Measurements from ENCODE around the gene TTC27.

Gene TTC27

DNA sequence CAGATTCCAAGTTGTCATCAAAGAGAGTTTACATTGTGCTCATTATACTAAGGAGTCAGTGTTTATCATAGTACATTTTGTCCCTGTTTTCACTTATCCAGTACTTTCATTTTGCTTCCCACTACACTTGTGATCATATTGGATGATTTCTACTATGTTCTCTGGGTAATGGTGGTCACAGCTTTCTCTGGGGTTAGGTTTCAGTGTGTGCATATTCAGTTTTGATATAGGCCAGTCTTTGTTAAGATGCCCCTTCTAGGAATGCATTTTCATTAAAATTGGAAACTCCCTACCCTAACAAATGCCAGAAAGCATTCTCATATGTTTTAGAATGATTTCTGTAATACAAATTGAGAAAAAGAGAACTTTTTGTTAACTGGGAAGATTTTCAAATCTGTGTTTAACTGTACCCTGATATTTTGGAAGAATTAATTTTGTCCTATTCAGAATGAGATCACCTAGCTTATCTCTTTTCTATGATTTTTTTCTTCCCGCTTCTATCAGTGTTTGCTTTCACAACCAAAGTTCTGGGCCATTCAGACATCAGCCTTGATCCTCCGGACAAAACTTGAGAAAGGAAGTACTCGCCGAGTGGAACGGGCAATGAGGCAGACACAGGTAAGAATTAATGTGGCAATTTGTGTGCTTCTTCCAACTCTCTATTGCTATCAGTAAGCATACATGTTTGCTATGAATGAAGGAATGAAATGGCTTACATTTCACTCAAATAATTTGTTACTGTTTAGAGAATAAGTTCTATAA lies 74.6 kb downstream of the TTC27 start:
- Histone ChIP-seq H3K4me1 (ENCODE audit: control insufficient read depth, insufficient read depth, low read length) (peaks cover 7% of the 10 kb centered on the region), H3K9me3 (ENCODE audit: control insufficient read depth, insufficient read depth, low read length) (no peaks in the 10 kb centered on the region), H3K36me3 (ENCODE audit: control insufficient read depth, insufficient read depth, low read length) (peaks cover 13% of the 10 kb centered on the region), H3K27ac (ENCODE audit: low read depth, low read length) (no peak overlapping the region), H3K27me3 (ENCODE audit: control insufficient read depth, insufficient read depth, low read length) (no peaks in the 10 kb centered on the region), H3K4me3 (ENCODE audit: low read depth, low read length) (no peak overlapping the region), H3K9ac (ENCODE audit: low read depth, low read length) (no peak overlapping the region)

DNA sequence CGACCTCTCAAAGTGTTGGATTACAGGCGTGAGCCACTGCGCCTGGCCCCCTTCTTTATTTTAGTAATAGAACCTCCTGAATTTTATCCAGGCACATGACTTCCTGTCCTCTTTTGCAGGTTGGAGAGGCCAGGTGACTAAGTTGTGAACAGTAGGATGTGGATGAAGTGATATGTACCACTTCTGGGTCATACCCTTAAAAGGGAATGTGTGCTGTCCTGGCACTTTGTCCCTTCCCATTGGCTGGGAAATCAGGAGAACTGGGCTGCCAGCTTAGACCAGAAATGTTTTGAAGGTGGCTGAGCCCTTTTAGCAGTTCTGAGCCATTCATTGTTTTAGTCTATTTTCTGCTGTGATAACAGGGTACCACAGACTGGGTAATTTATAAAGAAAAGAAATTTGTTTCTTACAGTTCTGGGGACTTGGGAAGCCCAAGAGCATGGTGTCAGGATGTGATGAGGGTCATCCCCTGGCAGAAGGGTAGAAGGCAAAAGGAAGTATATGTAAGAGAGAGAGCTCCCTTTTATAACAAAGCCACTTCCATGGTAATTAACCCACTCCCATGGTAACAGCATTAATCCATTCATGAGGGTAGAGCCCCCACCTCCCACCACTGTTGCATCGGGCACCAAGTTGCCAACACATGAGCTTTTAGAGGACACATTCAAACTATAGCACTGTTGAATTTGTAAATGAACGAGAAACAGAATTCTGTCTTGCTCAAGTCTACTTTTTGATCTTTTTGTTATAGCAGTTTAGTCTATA lies 79.1 kb downstream of the TTC27 start:
- H3K9me3 ChIP-seq (ENCODE audit: control insufficient read depth, insufficient read depth, low read length), result no peaks in the 10 kb centered on the region
- H3K27me3 ChIP-seq (ENCODE audit: control insufficient read depth, insufficient read depth, low read length), result no peaks in the 10 kb centered on the region
- peaks cover 13% of the 10 kb centered on the region for H3K36me3 ChIP-seq (ENCODE audit: control insufficient read depth, insufficient read depth, low read length)
- peaks cover 4% of the 10 kb centered on the region; the same call in 1 of the 2 replicates for H3K4me1 ChIP-seq (ENCODE audit: control insufficient read depth, insufficient read depth, low read length)
- no peak overlapping the region for H3K9ac ChIP-seq (ENCODE audit: low read depth, low read length)
- H3K4me3 ChIP-seq (ENCODE audit: low read depth, low read length), result no peak overlapping the region
- no peak overlapping the region for H3K27ac ChIP-seq (ENCODE audit: low read depth, low read length)

DNA sequence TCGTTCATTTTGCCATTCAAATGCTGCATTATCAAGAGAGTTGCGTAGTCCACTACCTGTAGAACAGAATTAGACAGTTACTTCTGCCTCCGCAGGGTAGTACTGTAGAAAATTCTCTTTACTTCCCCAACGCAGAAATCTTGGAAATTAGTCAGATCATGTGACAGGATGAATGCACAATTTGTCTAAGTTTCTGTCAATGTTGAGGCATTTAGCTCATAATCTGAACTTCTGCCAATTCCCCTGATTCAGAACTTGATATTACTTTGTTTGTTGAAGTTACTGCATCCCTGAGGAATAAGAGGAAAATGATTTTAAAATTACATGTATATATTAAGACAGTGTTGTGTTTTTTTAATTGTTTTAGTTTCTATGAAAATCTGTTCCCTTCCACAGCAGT lies 83.4 kb downstream of the TTC27 start:
- Histone ChIP-seq H3K4me1 (ENCODE audit: control insufficient read depth, insufficient read depth, low read length) (peaks cover 4% of the 10 kb centered on the region; the same call in 1 of the 2 replicates), H3K36me3 (ENCODE audit: control insufficient read depth, insufficient read depth, low read length) (no peaks in the 10 kb centered on the region; the same call in 1 of the 2 replicates), H3K27me3 (ENCODE audit: control insufficient read depth, insufficient read depth, low read length) (no peaks in the 10 kb centered on the region), H3K4me3 (ENCODE audit: low read depth, low read length) (no peak overlapping the region), H3K9ac (ENCODE audit: low read depth, low read length) (no peak overlapping the region), H3K9me3 (ENCODE audit: control insufficient read depth, insufficient read depth, low read length) (no peaks in the 10 kb centered on the region; the same call in 1 of the 2 replicates), H3K27ac (ENCODE audit: low read depth, low read length) (no peak overlapping the region)

DNA sequence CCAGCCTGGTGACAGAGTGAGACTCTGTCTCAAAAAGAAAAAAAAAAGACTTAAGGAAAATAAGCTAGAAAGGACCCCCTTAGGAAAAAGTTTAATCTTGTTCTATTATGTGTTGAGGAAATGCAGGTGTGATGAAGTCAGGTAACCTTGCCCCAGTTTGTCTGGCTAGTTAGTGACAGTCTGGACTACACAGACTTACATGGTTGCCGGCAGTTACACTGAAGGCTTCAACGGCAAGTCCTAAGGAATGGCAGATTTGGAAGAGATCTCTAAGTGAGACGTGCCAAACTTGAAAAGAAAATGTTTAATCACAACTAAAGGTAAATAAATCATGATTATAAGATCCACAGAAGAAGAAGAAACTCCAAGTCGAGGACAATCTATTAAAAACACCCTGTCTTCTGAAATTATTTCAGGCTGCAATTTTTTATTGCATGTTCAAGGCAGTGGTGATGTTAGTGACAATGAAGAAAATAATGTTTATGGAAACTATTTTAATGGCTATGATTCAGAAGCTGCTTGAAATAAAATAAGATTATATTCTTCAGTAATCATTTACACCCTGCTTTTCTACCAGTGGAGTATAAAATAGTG lies 84.2 kb downstream of the TTC27 start:
- Histone ChIP-seq H3K4me1 (ENCODE audit: control insufficient read depth, insufficient read depth, low read length) (peaks cover 2% of the 10 kb centered on the region; the same call in 1 of the 2 replicates), H3K9me3 (ENCODE audit: control insufficient read depth, insufficient read depth, low read length) (no peaks in the 10 kb centered on the region; the same call in 1 of the 2 replicates), H3K9ac (ENCODE audit: low read depth, low read length) (no peak overlapping the region), H3K4me3 (ENCODE audit: low read depth, low read length) (no peak overlapping the region), H3K36me3 (ENCODE audit: control insufficient read depth, insufficient read depth, low read length) (no peaks in the 10 kb centered on the region), H3K27me3 (ENCODE audit: control insufficient read depth, insufficient read depth, low read length) (no peaks in the 10 kb centered on the region), H3K27ac (ENCODE audit: low read depth, low read length) (no peak overlapping the region)

DNA sequence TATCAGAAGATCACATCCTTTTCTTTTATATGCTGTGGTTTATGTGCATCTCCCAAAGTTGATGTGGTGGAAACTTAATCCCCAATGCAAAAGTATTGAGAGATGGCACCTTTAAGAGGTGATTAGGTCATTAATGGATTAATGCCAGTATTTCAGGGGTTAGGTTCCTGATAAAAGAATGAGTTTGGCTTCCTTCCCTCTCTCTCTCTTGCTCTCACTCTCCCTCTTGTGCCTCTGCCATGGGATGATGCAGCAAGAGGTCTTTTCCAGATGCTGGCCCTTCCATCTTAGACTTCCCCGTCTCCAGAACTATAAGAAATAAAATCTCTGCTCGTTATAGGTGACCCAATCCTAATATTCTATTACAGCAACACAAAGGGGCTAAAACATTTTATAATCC lies 85.0 kb downstream of the TTC27 start:
- Histone ChIP-seq H3K27me3 (ENCODE audit: control insufficient read depth, insufficient read depth, low read length) (no peaks in the 10 kb centered on the region), H3K36me3 (ENCODE audit: control insufficient read depth, insufficient read depth, low read length) (no peaks in the 10 kb centered on the region), H3K9ac (ENCODE audit: low read depth, low read length) (no peak overlapping the region), H3K27ac (ENCODE audit: low read depth, low read length) (no peak overlapping the region), H3K4me3 (ENCODE audit: low read depth, low read length) (no peak overlapping the region), H3K4me1 (ENCODE audit: control insufficient read depth, insufficient read depth, low read length) (no peaks in the 10 kb centered on the region), H3K9me3 (ENCODE audit: control insufficient read depth, insufficient read depth, low read length) (no peaks in the 10 kb centered on the region; the same call in 1 of the 2 replicates)

DNA sequence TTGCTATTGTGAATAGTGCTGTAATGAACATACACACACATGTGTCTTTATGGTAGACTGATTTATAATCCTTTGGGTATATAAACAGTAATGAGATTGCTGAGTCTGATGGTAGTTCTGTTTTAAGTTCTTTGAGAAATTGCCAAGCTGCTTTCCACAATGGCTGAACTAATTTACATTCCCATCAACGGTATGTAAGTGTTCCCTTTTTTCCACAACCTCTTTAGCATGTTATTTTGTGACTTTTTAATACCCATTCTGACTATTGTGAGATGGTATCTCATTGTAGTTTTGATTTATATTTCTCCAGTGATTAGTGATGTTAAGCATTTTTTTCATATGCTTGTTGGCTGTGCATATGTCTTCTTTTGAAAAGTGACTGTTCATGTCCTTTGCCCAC lies 86.7 kb downstream of the TTC27 start:
- Histone ChIP-seq H3K27ac (ENCODE audit: low read depth, low read length) (no peak overlapping the region), H3K27me3 (ENCODE audit: control insufficient read depth, insufficient read depth, low read length) (no peaks in the 10 kb centered on the region), H3K4me3 (ENCODE audit: low read depth, low read length) (no peak overlapping the region), H3K9me3 (ENCODE audit: control insufficient read depth, insufficient read depth, low read length) (no peaks in the 10 kb centered on the region; the same call in 1 of the 2 replicates), H3K9ac (ENCODE audit: low read depth, low read length) (no peak overlapping the region), H3K36me3 (ENCODE audit: control insufficient read depth, insufficient read depth, low read length) (no peaks in the 10 kb centered on the region), H3K4me1 (ENCODE audit: control insufficient read depth, insufficient read depth, low read length) (no peaks in the 10 kb centered on the region)

DNA sequence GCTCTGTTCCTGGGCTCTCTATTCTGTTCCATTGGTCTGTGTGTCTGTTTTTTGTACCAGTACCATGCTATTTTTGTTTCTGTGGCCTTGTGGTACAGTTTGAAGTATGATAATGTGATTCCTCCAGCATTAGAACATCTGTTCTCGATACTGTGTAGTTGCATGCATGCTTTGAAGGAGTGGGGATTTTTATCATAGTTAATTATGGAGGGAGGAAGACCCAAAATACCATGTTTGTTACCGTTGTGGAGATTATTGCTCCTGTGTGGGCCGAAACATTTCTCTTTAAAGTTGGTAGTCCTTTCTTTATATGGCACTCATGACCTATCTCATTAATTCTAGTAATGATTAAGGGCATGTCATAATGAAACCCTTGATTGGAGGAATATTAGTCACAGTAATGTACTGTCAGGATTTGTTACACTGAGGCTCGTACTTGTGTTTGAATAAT lies 87.6 kb downstream of the TTC27 start:
- Histone ChIP-seq H3K27ac (ENCODE audit: low read depth, low read length) (no peak overlapping the region), H3K9me3 (ENCODE audit: control insufficient read depth, insufficient read depth, low read length) (no peaks in the 10 kb centered on the region; the same call in 1 of the 2 replicates), H3K4me3 (ENCODE audit: low read depth, low read length) (no peak overlapping the region), H3K36me3 (ENCODE audit: control insufficient read depth, insufficient read depth, low read length) (no peaks in the 10 kb centered on the region), H3K27me3 (ENCODE audit: control insufficient read depth, insufficient read depth, low read length) (no peaks in the 10 kb centered on the region), H3K9ac (ENCODE audit: low read depth, low read length) (no peak overlapping the region), H3K4me1 (ENCODE audit: control insufficient read depth, insufficient read depth, low read length) (no peaks in the 10 kb centered on the region)

DNA sequence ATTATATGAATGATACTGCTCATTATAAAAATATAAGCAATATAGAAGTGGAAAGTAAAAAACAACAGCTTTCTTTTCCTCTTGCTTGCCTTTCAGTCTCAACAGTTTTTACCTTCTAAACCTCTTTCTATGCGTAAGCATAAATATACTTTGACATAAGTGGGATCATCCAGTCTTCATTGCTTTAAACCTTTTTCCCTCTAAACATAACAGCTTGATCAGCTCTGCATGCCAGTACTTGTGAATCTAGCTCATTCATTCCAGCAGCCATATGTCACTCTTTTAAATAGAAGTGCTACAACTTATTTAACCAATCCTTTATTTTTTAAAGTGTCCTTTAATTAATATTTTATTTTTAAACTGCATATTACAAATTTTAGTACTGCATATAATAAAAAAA lies 88.1 kb downstream of the TTC27 start:
- Histone ChIP-seq H3K9ac (ENCODE audit: low read depth, low read length) (no peak overlapping the region), H3K36me3 (ENCODE audit: control insufficient read depth, insufficient read depth, low read length) (no peaks in the 10 kb centered on the region), H3K9me3 (ENCODE audit: control insufficient read depth, insufficient read depth, low read length) (no peaks in the 10 kb centered on the region; the same call in 1 of the 2 replicates), H3K27me3 (ENCODE audit: control insufficient read depth, insufficient read depth, low read length) (no peaks in the 10 kb centered on the region), H3K4me1 (ENCODE audit: control insufficient read depth, insufficient read depth, low read length) (no peaks in the 10 kb centered on the region), H3K27ac (ENCODE audit: low read depth, low read length) (no peak overlapping the region), H3K4me3 (ENCODE audit: low read depth, low read length) (no peak overlapping the region)

DNA sequence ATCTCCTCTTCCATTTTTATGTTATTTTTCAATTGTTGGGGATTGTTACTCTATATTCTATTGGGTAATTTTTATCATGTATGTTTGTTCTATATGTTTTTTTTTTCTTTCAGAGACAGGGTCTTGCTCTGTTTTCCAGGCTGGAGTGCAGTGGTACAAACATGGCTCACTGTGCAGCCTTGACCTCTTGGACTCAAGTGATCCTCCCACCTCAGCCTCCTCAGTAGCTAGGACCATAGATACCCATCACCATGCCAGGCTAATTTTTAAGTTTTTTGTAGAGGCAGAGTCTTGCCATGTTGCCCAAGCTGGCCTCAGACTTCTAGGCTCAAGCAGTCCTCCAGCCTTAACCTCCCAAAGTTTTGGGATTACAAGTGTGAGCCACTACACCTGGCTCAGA lies 88.7 kb downstream of the TTC27 start:
- Histone ChIP-seq H3K27me3 (ENCODE audit: control insufficient read depth, insufficient read depth, low read length) (no peaks in the 10 kb centered on the region), H3K36me3 (ENCODE audit: control insufficient read depth, insufficient read depth, low read length) (no peaks in the 10 kb centered on the region), H3K4me3 (ENCODE audit: low read depth, low read length) (no peak overlapping the region), H3K27ac (ENCODE audit: low read depth, low read length) (no peak overlapping the region), H3K4me1 (ENCODE audit: control insufficient read depth, insufficient read depth, low read length) (no peaks in the 10 kb centered on the region), H3K9me3 (ENCODE audit: control insufficient read depth, insufficient read depth, low read length) (no peaks in the 10 kb centered on the region; the same call in 1 of the 2 replicates), H3K9ac (ENCODE audit: low read depth, low read length) (no peak overlapping the region)

DNA sequence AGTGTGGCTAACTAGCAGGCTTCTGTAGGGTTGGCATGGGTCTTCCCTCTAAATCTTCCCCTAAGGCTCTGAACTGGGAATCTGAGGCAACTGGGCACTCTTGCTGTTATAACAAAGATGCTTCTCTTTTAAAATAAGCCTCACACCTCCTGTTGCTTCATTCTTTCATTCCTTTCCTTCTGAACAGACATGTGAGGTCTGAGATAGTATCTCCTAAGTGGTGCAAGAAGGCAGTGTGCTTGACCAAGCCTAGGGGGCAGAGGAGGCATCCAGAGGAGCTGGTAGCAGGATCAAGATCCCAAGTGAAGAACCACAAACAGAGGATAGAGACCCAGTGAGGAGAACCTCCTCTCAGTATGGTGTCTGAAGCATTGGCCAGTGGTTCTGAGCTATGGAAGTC lies 90.9 kb downstream of the TTC27 start:
- Histone ChIP-seq H3K27ac (ENCODE audit: low read depth, low read length) (no peak overlapping the region), H3K36me3 (ENCODE audit: control insufficient read depth, insufficient read depth, low read length) (no peaks in the 10 kb centered on the region), H3K9ac (ENCODE audit: low read depth, low read length) (no peak overlapping the region), H3K9me3 (ENCODE audit: control insufficient read depth, insufficient read depth, low read length) (no peaks in the 10 kb centered on the region; the same call in 1 of the 2 replicates), H3K4me3 (ENCODE audit: low read depth, low read length) (no peak overlapping the region), H3K4me1 (ENCODE audit: control insufficient read depth, insufficient read depth, low read length) (no peaks in the 10 kb centered on the region), H3K27me3 (ENCODE audit: control insufficient read depth, insufficient read depth, low read length) (no peaks in the 10 kb centered on the region)

DNA sequence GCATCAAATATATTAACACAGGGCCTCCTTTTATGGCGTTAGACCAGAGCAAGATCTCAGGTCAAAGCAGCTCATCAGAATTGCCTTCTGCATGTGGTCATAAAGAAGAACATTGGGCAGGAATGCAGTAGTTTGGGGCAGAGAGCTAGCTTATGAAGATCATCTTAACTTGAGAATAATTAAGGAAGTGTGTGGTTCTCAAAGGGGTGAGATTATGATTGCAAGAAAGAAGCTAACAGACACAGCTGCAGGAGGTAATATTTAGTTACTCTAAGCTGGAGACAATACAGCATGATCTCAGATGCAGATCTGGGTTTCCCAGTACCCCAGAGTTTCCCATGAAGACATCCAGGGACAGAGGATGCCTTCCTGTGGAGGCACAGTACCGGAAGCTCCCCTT lies 91.6 kb downstream of the TTC27 start:
- H3K36me3 ChIP-seq (ENCODE audit: control insufficient read depth, insufficient read depth, low read length), result no peaks in the 10 kb centered on the region
- no peak overlapping the region for H3K27ac ChIP-seq (ENCODE audit: low read depth, low read length)
- H3K4me1 ChIP-seq (ENCODE audit: control insufficient read depth, insufficient read depth, low read length), result no peaks in the 10 kb centered on the region
- no peaks in the 10 kb centered on the region for H3K27me3 ChIP-seq (ENCODE audit: control insufficient read depth, insufficient read depth, low read length)
- H3K9ac ChIP-seq (ENCODE audit: low read depth, low read length), result no peak overlapping the region
- H3K9me3 ChIP-seq (ENCODE audit: control insufficient read depth, insufficient read depth, low read length), result no peaks in the 10 kb centered on the region
- H3K4me3 ChIP-seq (ENCODE audit: low read depth, low read length), result no peak overlapping the region

Data from HUES48 (cell line).